GM18505 (cell line): ENCODE results near the gene KLF13.

Source experiments
- ATAC-seq: cut with Tn5 transposase; IDR thresholded peaks from one replicate; pipeline ENCODE4 v1.9.1; 2021; ENCODE audit not compliant: unreplicated experiment
- POLR2A ChIP-seq: IDR thresholded peaks from 4 replicates; pipeline ENCODE4 v1.6.1; 2011; ENCODE audit warnings: borderline replicate concordance; ENCODE audit not compliant: insufficient read depth, insufficient read length; ENCODE audit errors: extremely low read depth

KLF13 gene

DNA sequence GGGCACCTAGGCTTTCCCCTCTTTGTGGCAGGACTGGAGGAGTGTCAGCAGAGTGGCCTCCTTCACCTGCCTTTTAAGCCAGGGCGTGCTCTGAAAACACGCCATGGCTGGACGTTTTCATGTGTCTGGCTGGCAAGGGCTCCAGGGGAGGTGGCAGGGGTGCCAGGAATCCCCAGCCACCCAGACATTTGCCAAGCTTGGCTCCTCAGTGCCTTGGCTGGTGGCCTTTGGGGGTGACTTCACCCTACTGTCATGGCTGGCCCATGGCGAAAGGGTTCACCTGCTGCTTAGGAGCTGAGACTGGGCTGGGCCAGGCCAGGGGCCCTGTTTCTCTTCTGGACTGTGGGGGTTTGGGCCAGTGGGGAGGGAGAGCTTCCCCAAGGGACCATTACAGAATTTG is 17.6 kb downstream of the KLF13 start:
- TF ChIP-seq POLR2A, result no peak
- ATAC-seq, result no peak

DNA sequence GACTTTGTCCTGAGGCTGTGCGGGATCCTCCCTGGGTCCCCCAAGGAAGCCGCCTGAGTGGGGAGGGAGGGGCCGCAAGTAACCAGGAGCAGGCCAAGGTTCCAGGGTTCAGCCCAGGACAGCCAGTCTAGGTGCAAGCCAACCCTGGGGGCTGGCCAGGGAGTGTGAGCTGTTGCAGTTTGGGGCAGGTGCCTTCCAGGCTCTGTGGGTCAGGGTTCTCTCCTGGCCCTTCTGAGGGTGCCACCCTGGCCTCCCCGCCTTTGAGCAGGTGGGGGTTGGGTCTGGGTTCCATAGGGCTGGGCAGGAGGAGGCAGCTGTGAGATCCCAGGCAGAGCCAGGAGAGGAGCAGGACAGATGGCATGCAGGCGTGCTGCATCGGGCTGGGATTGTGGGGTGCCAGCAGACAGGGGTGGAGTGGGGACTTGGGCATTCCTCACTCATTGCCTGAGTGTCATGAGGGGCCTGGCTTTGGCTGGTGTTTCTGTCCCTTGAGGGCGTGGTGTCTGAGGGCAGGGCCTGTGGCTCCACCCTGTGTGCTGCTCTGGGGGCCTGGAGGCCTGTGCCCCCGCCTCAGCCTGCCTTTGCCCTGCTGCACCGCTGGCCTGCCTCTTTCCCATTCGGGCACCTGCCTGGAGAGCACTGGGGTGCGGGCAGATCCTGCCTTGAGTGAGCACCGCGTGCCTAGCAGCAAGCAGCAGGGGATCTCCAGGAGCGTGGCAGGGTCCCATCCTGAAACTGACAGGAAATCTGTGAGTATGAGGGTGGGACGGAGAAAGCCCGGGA is 18.4 kb downstream of the KLF13 start:
- no peak for ATAC-seq
- peak; percentile 58 for TF ChIP-seq POLR2A

- ATAC-seq, result peak; percentile 19
- TF ChIP-seq POLR2A, result no peak
These were observed 19.2 kb downstream of the KLF13 start for GRCh38 chr15:31345606-31346366.

- TF ChIP-seq POLR2A, result no peak
- ATAC-seq, result peak; percentile 33
These were observed 19.9 kb downstream of the KLF13 start for GRCh38 chr15:31346367-31347066.

DNA sequence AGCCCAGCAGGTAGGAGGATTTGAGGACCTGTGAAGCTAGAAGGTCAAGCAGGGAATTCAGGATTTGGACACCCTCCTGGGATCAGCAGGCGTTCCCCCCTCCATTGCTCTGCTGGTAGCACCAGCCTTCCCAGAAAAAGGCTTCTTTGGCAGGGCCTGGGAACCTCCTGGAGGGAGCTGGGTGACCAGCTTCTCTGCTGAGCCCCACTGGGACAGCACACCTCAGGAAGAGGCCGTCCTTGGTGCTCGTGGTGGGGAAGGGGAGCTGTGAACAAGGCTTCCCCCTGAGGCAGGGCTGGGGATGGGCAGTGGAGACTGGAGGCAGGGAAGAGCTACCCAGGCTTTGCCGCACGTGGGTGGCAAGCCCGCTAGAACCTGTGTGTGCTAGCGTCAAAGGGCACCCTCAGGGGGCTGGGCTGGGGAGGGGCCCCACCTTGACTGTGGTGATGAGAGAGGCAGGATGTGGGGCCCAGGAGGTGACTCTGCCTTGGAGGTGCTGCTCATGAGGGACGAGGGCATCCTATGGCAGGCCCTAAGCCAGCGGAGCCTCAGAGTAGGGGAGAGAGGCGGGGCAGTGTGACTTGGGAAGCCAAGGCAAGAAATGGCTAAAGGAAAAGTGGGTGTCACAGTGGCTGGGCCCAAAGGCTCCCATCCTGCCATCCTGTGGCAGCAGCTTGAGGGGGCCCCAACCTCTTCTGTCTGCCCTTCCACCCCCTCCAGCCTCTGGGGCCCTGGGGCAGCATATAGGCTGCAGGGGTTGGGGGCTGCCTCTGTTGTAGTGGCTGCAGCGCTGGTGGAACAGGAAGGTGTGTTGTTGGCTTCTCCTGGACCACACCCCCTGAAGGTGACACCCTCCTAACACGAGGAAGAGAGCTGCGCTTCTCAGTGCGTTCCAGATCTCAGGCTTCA is 20.7 kb downstream of the KLF13 start:
- no peak for ATAC-seq
- TF ChIP-seq POLR2A, result no peak

- ATAC-seq, result no peak
- no peak for TF ChIP-seq POLR2A
These were observed 21.6 kb downstream of the KLF13 start for GRCh38 chr15:31347981-31348803.

DNA sequence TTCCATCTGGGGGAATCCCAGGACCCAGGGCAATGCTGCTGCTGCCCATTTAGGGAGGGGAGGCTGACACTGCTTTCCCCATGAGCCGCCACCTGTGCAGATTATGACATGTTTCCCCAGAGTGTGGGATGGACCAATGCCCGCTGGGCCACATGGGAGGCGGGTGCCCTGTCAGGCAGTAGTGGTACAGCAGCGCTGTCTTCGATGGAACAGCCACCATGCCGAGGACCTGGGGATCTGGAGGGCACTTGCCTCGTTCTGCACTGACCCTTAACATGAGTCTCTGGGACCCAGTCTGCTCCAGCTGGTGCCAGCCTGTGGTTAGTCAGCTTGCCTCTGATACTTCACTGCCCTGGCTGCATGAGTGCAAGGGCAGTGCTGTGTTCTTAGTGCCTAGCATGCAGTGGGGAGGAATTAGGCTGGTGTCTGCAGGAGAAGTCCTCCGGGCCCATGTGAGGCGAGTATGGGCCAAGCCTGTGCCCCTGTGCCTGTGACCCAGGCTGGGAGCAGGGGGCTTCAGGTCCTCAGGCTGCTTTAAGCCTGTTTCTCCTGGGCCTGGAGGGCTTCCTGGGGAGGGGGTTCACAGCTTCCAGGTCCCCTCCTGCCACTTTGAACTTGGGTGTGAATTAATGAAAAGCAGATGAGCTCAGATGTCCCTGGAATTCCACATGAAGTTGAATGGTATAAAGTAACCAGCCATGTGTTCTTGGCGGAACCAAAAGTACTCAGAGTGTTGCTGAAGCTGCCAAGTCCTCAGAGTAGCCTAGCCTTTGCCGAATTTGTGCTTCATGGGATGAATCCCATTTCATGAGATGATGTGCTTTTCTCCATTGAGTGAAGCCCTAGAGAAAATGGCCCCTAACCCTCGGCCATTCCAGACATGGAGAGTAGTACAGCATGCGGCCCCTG is 22.9 kb downstream of the KLF13 start:
- no peak for ATAC-seq
- TF ChIP-seq POLR2A, result no peak

DNA sequence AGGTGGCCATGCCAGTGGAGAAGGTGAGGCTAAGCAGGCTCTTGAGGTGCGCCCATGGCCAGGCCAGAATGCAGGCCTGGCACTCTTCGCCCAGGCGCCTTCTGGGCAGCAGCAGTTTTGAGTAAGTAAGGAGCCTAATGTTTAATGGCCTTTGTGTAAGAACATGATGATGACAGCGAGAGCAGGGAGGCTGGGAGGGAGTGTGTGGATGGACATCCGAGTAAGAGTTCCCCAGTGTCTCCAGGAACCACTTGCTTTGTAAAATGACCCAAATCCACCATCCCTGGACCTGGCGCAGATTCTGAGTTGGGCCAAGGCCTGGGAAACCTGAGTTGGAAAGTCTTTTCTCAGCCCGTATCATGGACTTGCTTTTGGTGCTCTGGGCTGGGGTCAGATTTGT is 24.1 kb downstream of the KLF13 start:
- no peak for ATAC-seq
- TF ChIP-seq POLR2A, result no peak

DNA sequence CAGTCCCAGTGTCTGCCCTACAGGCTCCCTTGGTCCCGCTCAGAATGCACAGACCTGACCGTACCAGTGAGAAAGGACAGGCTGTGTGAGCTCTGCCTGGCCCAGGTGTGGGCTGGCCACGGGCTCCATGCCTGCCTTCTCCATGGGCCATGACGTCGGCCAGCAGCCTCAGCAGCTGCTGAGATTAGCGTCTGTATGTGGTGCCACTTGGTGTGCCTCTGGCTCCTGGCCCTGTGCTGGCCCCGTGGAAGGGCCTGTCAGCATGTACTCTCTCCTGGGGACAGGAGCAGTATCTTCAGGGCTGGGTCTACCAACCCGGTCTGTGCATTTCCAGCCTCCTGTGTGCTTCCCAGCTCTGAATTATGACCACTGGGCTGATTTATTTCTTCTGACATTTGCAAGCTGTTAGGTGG is 25.7 kb downstream of the KLF13 start:
- no peak for ATAC-seq

GRCh38 chr15:31352911-31353811 is 26.5 kb downstream of the KLF13 start:
- peak; percentile 65 for ATAC-seq
- TF ChIP-seq POLR2A, result peak; percentile 47

More for the DNA sequence above, 25.7 kb downstream of the KLF13 start:
- peak; percentile 49 for TF ChIP-seq POLR2A
